Choroid plexus epithelial cell (primary cell): Measurements from ENCODE around the gene CLCA2.

ENCODE experiments used
- DNase-seq: peaks from one replicate; pipeline ENCODE4 v3.0.0-alpha.2; 2010; ENCODE audit warnings: low read depth
- H3K4me3 ChIP-seq: 2 replicates; pipeline ENCODE4 v1.5.1; 2011; ENCODE audit warnings: low read depth, mild to moderate bottlenecking, control low read depth, low read length, moderate library complexity
- TF ChIP-seq, protein P1 (sequence below): conservative IDR thresholded peaks from 2 replicates; pipeline ENCODE4 v1.5.1; 2011; ENCODE audit warnings: low read depth, mild to moderate bottlenecking, control low read depth, inconsistent platforms, low read length, moderate library complexity

Gene CLCA2

DNA sequence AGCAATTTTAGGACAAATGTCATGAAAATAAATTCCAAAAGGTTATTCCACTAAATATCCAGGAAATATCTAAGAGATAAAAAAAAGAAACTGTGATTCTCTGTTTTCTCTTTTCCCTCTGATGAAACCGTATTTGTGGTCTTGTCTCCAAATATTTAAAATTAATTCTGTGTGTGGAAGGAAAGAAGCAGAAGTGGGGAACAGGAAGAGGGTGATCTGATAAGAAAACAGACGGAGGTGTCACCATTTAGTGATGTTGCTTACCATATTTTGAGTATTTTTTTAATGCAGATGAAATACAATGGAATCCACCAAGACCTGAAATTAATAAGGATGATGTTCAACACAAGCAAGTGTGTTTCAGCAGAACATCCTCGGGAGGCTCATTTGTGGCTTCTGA lies 74.3 kb downstream of the CLCA2 start:
- no peak overlapping the region for H3K4me3 ChIP-seq
- TF ChIP-seq, protein P1, sequence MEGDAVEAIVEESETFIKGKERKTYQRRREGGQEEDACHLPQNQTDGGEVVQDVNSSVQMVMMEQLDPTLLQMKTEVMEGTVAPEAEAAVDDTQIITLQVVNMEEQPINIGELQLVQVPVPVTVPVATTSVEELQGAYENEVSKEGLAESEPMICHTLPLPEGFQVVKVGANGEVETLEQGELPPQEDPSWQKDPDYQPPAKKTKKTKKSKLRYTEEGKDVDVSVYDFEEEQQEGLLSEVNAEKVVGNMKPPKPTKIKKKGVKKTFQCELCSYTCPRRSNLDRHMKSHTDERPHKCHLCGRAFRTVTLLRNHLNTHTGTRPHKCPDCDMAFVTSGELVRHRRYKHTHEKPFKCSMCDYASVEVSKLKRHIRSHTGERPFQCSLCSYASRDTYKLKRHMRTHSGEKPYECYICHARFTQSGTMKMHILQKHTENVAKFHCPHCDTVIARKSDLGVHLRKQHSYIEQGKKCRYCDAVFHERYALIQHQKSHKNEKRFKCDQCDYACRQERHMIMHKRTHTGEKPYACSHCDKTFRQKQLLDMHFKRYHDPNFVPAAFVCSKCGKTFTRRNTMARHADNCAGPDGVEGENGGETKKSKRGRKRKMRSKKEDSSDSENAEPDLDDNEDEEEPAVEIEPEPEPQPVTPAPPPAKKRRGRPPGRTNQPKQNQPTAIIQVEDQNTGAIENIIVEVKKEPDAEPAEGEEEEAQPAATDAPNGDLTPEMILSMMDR = no peak
- no peak for DNase-seq

GRCh38 chr1:86499987-86500593 lies 76.1 kb downstream of the CLCA2 start:
- peak; percentile 56 for DNase-seq
- H3K4me3 ChIP-seq = no peak overlapping the region
- TF ChIP-seq, protein P1 = peak; percentile 79

GRCh38 chr1:86500714-86501113 lies 76.7 kb downstream of the CLCA2 start:
- H3K4me3 ChIP-seq = no peak overlapping the region
- DNase-seq = no peak
- TF ChIP-seq, protein P1 = no peak

DNA sequence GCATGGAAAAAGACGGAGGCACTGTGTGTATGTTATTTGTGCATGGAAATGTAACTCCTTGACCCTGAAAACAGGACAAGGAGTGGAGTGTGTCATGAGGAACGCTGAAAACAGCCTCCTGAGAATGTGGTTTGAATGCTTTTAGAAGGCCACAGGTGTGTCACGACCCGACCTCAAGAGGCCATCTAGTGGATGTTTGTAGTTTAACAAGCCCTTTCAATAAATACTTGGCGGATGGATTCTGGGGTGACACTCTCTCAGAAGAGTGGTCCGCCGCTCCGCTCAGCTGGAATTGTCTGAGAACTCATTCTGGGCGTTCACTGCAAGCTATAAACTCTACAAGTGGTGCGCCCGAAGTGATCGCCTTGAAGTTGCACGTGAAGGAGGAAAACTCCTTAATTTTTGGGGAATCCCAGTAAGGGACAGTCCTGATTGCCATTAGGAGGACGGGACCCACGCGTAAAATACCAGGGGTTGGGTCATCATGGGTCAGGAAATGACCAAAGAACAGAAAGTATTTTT lies 78.2 kb downstream of the CLCA2 start:
- peak; percentile 30 for DNase-seq
- peak overlapping the region; percentile 31 for H3K4me3 ChIP-seq
- TF ChIP-seq, protein P1 = peak; percentile 51

DNA sequence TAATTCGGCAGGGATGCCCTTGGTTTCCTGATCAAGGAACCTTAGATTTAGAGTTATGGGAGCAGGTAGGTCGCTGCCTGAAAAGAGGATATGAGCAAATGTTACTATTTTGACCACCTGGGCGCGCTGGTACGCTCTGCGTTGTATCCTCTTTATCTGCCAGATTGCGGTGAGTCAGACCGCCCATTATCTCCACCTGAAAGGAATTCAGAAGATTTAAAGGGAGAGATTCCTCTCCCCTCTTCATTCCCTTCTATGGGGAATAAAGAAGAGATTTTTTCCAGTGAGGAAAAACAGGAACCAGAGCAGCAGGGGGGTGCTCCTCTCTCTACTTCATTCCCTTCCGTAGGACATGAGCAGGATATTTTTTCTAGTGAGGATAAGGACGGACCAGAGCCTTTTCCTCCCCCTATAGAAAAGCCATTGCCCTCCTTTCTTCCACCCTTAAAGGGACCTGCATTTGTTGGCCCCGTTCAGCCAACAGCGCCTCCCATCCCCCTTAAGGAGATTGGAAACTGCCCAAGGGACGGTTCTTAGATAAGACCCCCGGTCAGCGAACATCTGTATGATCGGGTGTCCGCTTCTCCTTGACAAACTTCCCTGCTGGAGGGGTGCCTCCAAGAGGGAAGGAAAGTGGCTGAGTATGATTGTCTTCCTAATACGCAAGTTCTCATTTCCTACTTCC lies 78.9 kb downstream of the CLCA2 start:
- peak overlapping the region; percentile 51 for H3K4me3 ChIP-seq
- peak; percentile 15 for DNase-seq
- TF ChIP-seq, protein P1 = peak; percentile 1

DNA sequence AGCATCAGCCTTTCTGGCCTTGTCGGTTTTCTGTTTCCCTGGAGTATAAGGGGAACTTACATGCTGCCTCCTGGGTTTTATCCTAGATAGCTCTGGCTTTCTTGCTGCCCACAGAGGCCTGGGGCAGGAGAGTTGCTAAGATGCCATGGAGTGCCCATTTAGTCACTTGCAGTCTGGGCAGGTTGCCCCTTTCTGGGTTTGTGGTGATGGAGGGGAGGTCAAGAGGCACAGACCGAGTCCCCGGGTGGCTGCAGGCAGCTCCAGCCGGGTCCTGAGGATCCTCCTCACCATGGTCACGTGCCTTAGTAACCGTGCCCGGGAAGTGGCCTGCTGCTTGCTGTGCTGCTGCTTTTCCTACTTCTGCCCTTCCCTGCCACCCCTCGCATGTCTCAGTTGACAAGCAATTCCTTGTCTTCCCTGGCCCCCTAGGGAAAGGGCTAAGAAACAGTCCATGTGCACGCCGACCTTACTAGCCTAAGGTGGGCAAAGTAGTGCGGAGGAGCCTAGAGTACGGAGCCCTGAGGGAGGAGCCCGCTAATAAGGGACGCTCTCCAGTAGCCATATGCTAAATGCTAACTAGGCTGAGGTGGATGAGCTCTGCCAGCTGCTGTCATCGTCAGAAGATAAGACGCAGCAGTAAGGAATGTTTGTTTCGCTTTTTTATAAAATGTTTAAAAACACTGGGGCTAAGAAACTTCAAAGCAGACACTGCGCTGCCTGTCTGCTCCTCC lies 79.6 kb downstream of the CLCA2 start:
- peak overlapping the region; percentile 51 for H3K4me3 ChIP-seq
- TF ChIP-seq, protein P1 = no peak

More for the DNA sequence above, 79.6 kb downstream of the CLCA2 start:
- peak; percentile 28 for DNase-seq
